GM23338 (cell line): ENCODE data around the gene FARS2.

Experiments
- CREB1 ChIP-seq: fragments of 250-450 bp; sonication (Bioruptor Pico); IDR thresholded peaks from 2 replicates; pipeline ENCODE4 v1.5.0; 2020; ENCODE audit warnings: low read depth, mild to moderate bottlenecking, moderate library complexity
- ETS1 ChIP-seq: IDR thresholded peaks from 2 replicates; pipeline ENCODE4 v1.6.1; 2016; ENCODE audit warnings: antibody characterized with exemption
- EZH2 ChIP-seq: fragments of 200-600 bp; sonication (generic); IDR thresholded peaks from one replicate; pipeline ENCODE4 v1.8.0; 2017; ENCODE audit warnings: antibody characterized with exemption, mild to moderate bottlenecking, low read depth; ENCODE audit not compliant: unreplicated experiment
- EZH2phosphoT487 ChIP-seq: fragments of 200-600 bp; sonication (generic); IDR thresholded peaks from one replicate; pipeline ENCODE4 v1.8.1; 2018; ENCODE audit warnings: antibody characterized with exemption; ENCODE audit not compliant: unreplicated experiment
- JUNB ChIP-seq: IDR thresholded peaks from one replicate; pipeline ENCODE4 v1.6.1; 2016; ENCODE audit warnings: antibody characterized with exemption; ENCODE audit not compliant: unreplicated experiment
- NANOG ChIP-seq: IDR thresholded peaks from 2 replicates; pipeline ENCODE4 v1.6.1; 2016; ENCODE audit warnings: antibody characterized with exemption, borderline replicate concordance
- POLR2AphosphoS5 ChIP-seq: IDR thresholded peaks from 2 replicates; pipeline ENCODE4 v1.6.1; 2016; ENCODE audit warnings: antibody characterized with exemption, low read depth
- STAT1 ChIP-seq: IDR thresholded peaks from one replicate; pipeline ENCODE4 v1.6.1; 2016; ENCODE audit warnings: antibody characterized with exemption; ENCODE audit not compliant: unreplicated experiment
- ZNF114 ChIP-seq: fragments of 250-450 bp; sonication (Bioruptor Pico); IDR thresholded peaks from 2 replicates; pipeline ENCODE4 v1.5.0; 2020; ENCODE audit warnings: mild to moderate bottlenecking, moderate library complexity
- ZNF462 ChIP-seq: fragments of 250-450 bp; sonication (Bioruptor Pico); IDR thresholded peaks from 2 replicates; pipeline ENCODE4 v1.5.0; 2020; ENCODE audit warnings: mild to moderate bottlenecking, moderate library complexity
- TF ChIP-seq, protein P1 (sequence below), 2 experiments: fragments of 200-600 bp in 1 of 2; sonication (generic) in 1 of 2; conservative IDR thresholded peaks; 2 replicates each; pipeline versions ENCODE4 v1.5.1 to v1.6.1; 2016 to 2017; ENCODE audit warnings: antibody characterized with exemption in 2 of 2, low read depth in 2 of 2, mild to moderate bottlenecking in 2 of 2, moderate library complexity in 1 of 2
- TF ChIP-seq, protein P2 (sequence below): IDR thresholded peaks from one replicate; pipeline ENCODE4 v1.6.1; 2018; ENCODE audit warnings: antibody characterized with exemption; ENCODE audit not compliant: unreplicated experiment

DNA sequence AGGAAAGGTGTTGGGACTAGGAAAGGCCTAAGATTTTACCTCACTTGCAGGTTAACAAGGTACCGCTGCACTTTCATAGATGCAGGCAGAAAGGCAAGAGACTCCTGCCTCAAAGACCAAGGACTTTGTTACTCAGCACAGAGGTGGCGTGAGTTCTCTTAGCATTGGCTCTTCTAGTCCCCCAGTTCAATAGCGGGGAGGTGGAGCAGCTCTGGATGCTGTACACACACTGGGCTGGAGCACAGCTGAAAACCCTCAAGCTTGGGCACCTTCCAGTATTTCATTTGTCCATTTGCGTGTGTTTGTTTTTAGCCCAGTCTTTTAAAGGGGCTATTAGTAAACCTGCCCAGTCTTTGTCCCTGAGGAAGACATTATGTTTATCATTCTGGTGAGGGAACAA is 345.2 kb downstream of the FARS2 start:
- TF ChIP-seq, protein P1, sequence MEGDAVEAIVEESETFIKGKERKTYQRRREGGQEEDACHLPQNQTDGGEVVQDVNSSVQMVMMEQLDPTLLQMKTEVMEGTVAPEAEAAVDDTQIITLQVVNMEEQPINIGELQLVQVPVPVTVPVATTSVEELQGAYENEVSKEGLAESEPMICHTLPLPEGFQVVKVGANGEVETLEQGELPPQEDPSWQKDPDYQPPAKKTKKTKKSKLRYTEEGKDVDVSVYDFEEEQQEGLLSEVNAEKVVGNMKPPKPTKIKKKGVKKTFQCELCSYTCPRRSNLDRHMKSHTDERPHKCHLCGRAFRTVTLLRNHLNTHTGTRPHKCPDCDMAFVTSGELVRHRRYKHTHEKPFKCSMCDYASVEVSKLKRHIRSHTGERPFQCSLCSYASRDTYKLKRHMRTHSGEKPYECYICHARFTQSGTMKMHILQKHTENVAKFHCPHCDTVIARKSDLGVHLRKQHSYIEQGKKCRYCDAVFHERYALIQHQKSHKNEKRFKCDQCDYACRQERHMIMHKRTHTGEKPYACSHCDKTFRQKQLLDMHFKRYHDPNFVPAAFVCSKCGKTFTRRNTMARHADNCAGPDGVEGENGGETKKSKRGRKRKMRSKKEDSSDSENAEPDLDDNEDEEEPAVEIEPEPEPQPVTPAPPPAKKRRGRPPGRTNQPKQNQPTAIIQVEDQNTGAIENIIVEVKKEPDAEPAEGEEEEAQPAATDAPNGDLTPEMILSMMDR (conservative IDR thresholded peaks at IDR 0.05; ENCODE audit: low read depth in 2 of 2): no peak
- no peak for TF ChIP-seq CREB1 (CRISPR knock-in tag)
- TF ChIP-seq NANOG: no peak
- TF ChIP-seq EZH2: no peak
- TF ChIP-seq EZH2phosphoT487: no peak
- no peak for TF ChIP-seq POLR2AphosphoS5
- TF ChIP-seq ZNF114: no peak
- no peak for TF ChIP-seq JUNB
- TF ChIP-seq, protein P2, sequence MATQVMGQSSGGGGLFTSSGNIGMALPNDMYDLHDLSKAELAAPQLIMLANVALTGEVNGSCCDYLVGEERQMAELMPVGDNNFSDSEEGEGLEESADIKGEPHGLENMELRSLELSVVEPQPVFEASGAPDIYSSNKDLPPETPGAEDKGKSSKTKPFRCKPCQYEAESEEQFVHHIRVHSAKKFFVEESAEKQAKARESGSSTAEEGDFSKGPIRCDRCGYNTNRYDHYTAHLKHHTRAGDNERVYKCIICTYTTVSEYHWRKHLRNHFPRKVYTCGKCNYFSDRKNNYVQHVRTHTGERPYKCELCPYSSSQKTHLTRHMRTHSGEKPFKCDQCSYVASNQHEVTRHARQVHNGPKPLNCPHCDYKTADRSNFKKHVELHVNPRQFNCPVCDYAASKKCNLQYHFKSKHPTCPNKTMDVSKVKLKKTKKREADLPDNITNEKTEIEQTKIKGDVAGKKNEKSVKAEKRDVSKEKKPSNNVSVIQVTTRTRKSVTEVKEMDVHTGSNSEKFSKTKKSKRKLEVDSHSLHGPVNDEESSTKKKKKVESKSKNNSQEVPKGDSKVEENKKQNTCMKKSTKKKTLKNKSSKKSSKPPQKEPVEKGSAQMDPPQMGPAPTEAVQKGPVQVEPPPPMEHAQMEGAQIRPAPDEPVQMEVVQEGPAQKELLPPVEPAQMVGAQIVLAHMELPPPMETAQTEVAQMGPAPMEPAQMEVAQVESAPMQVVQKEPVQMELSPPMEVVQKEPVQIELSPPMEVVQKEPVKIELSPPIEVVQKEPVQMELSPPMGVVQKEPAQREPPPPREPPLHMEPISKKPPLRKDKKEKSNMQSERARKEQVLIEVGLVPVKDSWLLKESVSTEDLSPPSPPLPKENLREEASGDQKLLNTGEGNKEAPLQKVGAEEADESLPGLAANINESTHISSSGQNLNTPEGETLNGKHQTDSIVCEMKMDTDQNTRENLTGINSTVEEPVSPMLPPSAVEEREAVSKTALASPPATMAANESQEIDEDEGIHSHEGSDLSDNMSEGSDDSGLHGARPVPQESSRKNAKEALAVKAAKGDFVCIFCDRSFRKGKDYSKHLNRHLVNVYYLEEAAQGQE: no peak
- TF ChIP-seq ETS1: no peak
- no peak for TF ChIP-seq STAT1
- TF ChIP-seq ZNF462 (CRISPR knock-in tag): no peak
